GM19043 (cell line): Measurements from ENCODE around the gene DNAJC25.

Experiments
- ATAC-seq: cut with Tn5 transposase; IDR thresholded peaks from one replicate; pipeline ENCODE4 v1.9.1; 2021; ENCODE audit warnings: low read depth; ENCODE audit not compliant: unreplicated experiment

Gene DNAJC25

GRCh38 chr9:111627260-111627963 lies 3.7 kb upstream of the DNAJC25 start:
- ATAC-seq, result no peak

GRCh38 chr9:111628411-111628810 lies 2.7 kb upstream of the DNAJC25 start:
- no peak for ATAC-seq

- ATAC-seq, result peak; percentile 23
Measured at GRCh38 chr9:111630182-111630963, 761 bp upstream of the DNAJC25 start.

- no peak for ATAC-seq
Measured at GRCh38 chr9:111630964-111631213, 245 bp upstream of the DNAJC25 start.

- ATAC-seq, result no peak
Measured at GRCh38 chr9:111632060-111632459, 926 bp downstream of the DNAJC25 start.

GRCh38 chr9:111632695-111633388 lies 1.7 kb downstream of the DNAJC25 start:
- ATAC-seq, result no peak

- no peak for ATAC-seq
Measured at GRCh38 chr9:111633389-111633736, 2.2 kb downstream of the DNAJC25 start.

GRCh38 chr9:111634860-111635259 lies 3.7 kb downstream of the DNAJC25 start:
- no peak for ATAC-seq

GRCh38 chr9:111637421-111637950 lies 6.4 kb downstream of the DNAJC25 start:
- ATAC-seq, result no peak

- no peak for ATAC-seq
Measured at GRCh38 chr9:111644195-111644772, 13.2 kb downstream of the DNAJC25 start.

- no peak for ATAC-seq
Measured at GRCh38 chr9:111645806-111646205, 14.7 kb downstream of the DNAJC25 start.

- ATAC-seq, result no peak
Measured at GRCh38 chr9:111646417-111646816, 15.3 kb downstream of the DNAJC25 start.

GRCh38 chr9:111648066-111648465 lies 16.9 kb downstream of the DNAJC25 start:
- ATAC-seq, result no peak

GRCh38 chr9:111649016-111649415 lies 17.9 kb downstream of the DNAJC25 start:
- no peak for ATAC-seq

- ATAC-seq, result no peak
Measured at GRCh38 chr9:111657051-111657450, 25.9 kb downstream of the DNAJC25 start.

- ATAC-seq, result no peak
Measured at GRCh38 chr9:111658943-111659342, 27.8 kb downstream of the DNAJC25 start.

GRCh38 chr9:111659691-111660090 lies 28.6 kb downstream of the DNAJC25 start:
- ATAC-seq, result no peak

- ATAC-seq, result peak; percentile 87
Measured at GRCh38 chr9:111661150-111661801, 30.1 kb downstream of the DNAJC25 start, which contains the start of gene GNG10. GNG10 (plus strand) TSS chr9:111661605; CDS start chr9:111661635, 30 bp downstream.

GRCh38 chr9:111661802-111662521 lies 30.8 kb downstream of the DNAJC25 start:
- peak; percentile 28 for ATAC-seq
